Choroid plexus epithelial cell (primary cell): Measurements from ENCODE around the gene POLE3.
"Not testable (repeated sequence)": the region's sequence is repeated elsewhere in the genome, so short reads cannot be mapped to it uniquely, and the experiment has no call there.

ENCODE experiments used
- DNase-seq: peaks from one replicate; pipeline ENCODE4 v3.0.0-alpha.2; 2010; ENCODE audit warnings: low read depth
- H3K4me3 ChIP-seq: 2 replicates; pipeline ENCODE4 v1.5.1; 2011; ENCODE audit warnings: low read depth, mild to moderate bottlenecking, control low read depth, low read length, moderate library complexity
- TF ChIP-seq, protein P1 (sequence below): conservative IDR thresholded peaks from 2 replicates; pipeline ENCODE4 v1.5.1; 2011; ENCODE audit warnings: low read depth, mild to moderate bottlenecking, control low read depth, inconsistent platforms, low read length, moderate library complexity

POLE3 gene

GRCh38 chr9:113387560-113388230, 22.8 kb downstream of the POLE3 start:
- no peak overlapping the region for H3K4me3 ChIP-seq
- DNase-seq: no peak
- TF ChIP-seq, protein P1, sequence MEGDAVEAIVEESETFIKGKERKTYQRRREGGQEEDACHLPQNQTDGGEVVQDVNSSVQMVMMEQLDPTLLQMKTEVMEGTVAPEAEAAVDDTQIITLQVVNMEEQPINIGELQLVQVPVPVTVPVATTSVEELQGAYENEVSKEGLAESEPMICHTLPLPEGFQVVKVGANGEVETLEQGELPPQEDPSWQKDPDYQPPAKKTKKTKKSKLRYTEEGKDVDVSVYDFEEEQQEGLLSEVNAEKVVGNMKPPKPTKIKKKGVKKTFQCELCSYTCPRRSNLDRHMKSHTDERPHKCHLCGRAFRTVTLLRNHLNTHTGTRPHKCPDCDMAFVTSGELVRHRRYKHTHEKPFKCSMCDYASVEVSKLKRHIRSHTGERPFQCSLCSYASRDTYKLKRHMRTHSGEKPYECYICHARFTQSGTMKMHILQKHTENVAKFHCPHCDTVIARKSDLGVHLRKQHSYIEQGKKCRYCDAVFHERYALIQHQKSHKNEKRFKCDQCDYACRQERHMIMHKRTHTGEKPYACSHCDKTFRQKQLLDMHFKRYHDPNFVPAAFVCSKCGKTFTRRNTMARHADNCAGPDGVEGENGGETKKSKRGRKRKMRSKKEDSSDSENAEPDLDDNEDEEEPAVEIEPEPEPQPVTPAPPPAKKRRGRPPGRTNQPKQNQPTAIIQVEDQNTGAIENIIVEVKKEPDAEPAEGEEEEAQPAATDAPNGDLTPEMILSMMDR: no peak

- DNase-seq: no peak
- TF ChIP-seq, protein P1: no peak
- no peak overlapping the region for H3K4me3 ChIP-seq
Observed at GRCh38 chr9:113386571-113387393, 23.7 kb downstream of the POLE3 start.

DNA sequence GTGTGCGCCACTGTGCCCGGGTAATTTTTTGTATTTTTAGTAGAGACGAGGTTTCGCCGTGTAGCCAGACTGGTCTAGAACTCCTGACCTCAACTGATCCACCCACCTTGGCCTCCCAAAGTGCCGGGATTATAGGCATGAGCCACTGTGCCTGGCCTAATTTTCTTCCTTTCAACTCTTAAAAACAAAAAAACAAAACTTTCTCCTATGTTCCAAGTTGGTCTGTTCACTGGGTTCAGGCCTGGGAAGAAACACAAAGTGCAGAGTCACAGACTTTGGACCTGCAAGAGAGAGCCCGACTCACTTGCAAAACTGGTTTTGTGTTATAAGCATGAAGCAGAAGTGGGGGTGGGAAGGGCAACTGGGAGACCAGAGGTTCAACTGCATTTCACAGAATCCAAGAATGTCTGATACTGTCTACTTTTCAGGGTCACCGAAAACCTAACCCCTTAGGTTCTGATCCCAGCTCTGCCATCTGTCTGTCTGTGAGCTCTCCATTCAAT, 28.5 kb downstream of the POLE3 start:
- TF ChIP-seq, protein P1: no peak
- DNase-seq: no peak
- no peak overlapping the region for H3K4me3 ChIP-seq

DNA sequence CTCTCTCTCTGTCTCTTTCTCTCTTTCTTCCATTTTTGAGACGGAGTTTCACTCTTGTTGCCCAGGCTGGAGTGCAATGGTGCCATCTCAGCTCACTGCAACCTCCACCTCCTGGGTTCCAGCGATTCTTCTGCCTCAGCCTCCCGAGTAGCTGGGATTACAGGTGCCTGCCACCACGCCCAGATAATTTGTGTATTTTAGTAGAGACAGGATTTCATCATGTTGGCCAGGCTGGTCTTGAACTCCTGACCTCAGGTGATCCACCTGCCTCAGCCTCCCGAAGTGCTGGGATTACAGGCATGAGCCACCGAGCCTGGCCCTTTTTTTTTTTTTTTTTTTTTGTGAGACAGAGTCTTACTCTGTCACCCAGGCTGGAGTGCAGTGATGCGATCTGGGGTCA, 29.0 kb downstream of the POLE3 start:
- H3K4me3 ChIP-seq, DNase-seq: not testable (repeated sequence)

- no peak for DNase-seq
- TF ChIP-seq, protein P1: no peak
- H3K4me3 ChIP-seq: no peak overlapping the region
Observed at GRCh38 chr9:113380869-113381378, 29.6 kb downstream of the POLE3 start.

- not testable (repeated sequence) for DNase-seq, H3K4me3 ChIP-seq
Observed at GRCh38 chr9:113379829-113380210, 30.7 kb downstream of the POLE3 start.

GRCh38 chr9:113379094-113379828, 31.2 kb downstream of the POLE3 start:
- H3K4me3 ChIP-seq, DNase-seq: not testable (repeated sequence)
